ENCODE data around the gene MCOLN1.

The MCOLN1 gene

DNA sequence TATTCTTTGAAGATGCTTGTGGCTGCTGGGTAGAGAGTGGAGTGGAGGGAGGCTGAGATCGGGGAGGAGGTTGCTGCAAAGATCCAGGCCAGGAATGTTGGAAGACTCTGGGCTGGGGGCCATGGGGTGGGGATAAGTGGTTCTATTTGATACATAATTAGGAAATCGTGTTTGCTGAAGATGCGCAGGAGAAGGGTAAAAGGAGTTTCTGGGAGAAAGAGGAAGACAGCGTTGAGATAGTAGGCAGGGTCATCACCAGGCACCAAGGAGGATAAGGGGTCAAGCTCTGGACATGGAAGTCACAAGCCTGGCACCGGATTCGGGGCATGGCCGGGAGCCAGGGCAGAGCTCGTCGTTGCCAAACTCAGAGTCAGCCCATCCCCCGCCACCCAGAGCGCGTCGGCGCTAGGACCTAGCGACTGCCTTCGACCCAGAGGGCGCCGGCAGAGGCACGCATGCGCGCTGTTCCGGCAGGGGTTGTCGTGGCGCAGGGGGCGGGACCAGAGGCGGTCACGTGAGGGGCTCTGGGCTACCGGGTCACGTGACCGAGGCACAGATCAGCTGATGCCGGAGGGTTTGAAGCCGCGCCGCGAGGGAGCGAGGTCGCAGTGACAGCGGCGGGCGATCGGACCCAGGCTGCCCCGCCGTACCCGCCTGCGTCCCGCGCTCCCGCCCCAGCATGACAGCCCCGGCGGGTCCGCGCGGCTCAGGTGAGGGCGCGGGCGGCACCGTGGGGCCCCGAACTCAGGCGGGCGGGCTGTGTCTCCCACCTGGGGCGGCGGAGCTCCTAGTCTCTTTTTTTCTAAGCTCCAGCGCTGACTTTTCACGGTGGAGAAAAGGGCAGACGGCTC lies at the start of gene MCOLN1:
Gene MCOLN1, plus strand, starts transcription at position 553 of the 851 bp plus-strand sequence. Its CDS starts 127 bp downstream, at position 680.
- DNase-seq = peak; percentile 61

DNA sequence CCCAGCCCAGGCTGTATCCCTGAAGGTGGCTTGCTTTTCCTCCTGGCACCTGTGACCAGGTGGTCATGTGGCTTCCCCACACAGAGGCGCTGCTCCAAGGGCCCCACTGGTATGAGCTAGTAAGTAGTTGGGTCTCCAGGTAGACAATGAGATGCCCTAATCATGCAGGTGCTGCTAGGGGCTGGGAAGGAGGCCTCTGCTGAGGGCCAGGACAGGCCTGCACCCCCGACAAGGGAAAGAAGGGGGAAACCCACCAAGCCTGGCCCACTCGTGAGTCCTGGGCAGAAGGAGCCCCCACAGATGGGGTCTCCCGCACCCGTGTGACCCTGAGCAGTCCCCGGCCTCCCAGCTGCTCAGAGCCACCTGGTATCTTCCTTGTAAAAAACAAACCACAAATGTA lies 46.8 kb upstream of the MCOLN1 start:
- no peak for DNase-seq

GRCh38 chr19:7476241-7476640 lies 46.2 kb upstream of the MCOLN1 start:
- DNase-seq = no peak

DNA sequence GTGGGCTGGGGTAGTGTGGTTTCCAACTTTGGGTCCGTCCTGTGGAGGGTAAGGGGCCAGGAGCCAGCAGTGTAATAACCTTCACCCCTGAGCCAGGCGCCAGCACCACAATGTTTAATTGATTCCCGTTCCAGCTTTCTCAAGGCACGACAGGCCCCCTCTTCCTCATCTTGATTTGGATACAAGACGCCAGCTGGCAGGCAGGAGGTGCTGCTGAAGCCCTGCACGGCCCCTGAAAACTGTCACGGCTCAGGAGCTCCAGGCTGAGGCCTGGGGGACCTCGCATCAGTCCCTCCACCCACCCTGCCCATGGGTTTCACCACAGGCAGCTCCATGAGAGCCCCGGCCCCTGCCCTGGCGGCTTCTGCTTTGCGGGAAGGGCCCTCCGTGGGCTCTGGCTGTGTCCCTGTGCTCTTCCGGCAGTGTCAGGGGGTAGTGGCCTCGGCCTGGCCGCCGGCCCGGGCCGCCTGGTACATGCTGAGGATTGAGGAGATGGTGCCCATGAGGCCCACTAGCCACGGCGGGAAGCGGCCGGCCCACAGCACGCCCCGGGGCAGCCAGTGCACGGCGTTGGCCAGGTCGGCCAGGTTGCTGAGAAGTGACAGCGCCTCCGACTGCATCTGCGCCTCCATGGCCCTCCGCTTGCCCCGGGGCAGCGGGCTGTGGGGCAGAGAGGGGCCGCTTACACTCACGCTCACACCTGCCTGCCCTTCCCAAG lies 45.5 kb upstream of the MCOLN1 start:
- DNase-seq = no peak

DNA sequence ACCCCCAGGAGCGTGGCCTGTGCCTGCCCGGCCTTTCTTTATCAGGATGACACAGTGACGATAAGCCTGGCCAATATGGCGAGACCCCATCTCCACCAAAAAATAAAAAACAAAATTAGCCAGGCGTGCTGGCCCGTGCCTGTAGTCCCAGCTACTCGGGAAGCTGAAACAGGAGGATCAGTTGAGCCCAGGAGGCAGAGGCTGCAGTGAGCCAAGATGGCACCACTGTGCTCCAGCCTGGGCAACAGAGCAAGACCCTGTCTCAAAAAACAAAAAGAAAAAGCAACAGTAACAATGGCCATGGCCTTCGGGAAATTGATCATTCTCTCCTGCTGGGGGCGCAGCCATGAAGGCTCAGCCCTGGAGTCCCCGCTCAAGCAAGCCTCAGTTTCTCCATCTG lies 44.7 kb upstream of the MCOLN1 start:
- DNase-seq = no peak

DNA sequence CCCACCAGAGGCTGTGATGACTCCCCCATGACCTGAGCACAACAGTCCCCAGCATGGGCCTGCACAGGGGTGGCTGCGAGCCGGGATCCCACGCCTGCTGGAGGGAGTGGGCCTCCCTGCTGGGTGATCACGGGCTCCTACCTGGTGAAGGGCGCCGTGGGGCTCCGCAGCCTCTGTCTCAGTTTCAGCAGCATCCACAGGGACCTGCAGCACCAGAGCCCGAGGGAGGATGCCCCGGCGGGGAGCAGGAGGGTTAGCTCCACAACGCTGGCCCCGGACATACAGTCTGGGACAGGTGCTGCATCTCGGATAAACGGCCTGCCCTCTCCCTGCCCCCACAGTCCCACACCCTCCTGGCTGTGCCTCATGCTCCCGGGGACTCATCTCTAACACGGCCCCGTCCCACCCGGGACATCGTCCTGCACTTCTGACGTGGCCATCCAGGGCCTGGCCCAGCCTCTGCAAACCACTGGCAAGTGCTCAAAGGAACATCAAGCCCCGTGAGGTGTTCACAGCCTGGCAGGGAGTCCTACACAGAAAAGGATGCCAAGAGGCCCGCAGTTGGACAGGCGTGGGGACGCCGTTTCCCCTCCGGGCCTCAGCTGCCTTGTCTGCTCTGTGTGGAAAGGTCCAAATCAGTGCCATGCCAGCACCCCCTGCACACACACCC lies 44.1 kb upstream of the MCOLN1 start:
- DNase-seq = no peak

GRCh38 chr19:7478843-7479227 lies 43.6 kb upstream of the MCOLN1 start:
- no peak for DNase-seq

- DNase-seq = no peak
These were observed 42.0 kb upstream of the MCOLN1 start for GRCh38 chr19:7480222-7480969.

GRCh38 chr19:7480970-7481255 lies 41.5 kb upstream of the MCOLN1 start:
- DNase-seq = no peak

DNA sequence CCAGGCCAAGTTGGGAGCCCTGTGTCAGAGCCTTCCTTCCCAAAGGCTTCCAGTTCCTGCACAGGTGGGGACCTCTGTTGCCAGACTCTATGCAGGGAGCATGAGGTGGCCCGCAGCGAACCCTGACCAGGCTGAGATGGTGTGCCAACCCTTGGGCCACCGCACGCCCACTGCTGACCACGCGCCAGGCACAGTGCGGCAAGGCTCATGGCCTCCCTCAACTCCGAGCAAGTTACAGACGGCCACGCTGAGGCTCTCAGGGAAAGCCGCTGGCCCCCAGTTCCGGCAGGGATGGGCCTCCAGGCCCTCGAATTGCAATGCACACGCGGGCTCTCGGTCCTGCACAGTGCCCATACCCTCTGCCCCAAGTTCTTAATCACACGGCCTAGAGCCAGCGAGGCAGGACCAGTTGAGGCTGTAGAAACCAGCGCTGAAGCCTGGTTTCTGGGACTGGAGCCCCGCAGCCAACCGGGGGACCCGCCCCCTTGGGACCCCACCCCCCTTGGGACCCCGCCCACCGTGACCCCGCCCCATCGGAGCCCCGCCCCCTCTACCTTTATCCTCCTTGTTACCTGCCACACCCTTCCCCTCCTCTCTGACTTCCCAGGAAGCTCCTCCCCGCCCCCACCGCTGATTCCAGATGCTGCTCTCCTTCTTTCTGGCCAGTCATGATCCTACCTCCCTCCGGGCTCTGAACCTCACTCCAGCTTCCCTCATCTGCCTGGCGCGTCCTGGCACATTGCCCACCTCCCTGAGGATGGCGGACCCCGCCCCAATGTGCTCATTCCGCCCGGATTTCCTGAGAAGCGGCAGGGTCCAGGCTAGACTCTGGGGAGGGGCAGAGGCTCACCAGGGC lies 39.6 kb upstream of the MCOLN1 start:
- DNase-seq = no peak

DNA sequence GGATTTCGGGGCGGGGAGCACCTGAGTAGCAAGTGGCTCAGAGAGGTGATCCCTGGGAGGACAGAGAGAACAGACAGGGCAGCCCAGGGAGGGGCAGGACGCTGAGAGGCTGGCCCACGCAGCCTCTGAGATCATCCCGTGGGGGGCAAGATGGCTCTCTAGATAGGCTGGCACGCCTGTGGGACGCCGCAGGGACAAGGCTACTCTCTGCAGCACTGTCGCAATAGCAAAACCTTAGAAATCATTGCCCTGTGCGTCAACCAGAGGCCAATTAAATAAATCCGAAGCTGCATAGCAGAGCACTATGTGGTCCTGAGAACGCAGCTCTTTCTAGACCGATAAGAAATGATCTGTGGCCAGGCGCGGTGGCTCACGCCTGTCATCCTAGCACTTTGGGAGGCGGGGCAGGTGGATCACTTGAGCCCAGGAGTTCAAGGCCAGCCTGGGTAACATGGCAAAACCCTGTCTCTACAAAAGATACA lies 38.7 kb upstream of the MCOLN1 start:
- no peak for DNase-seq

DNA sequence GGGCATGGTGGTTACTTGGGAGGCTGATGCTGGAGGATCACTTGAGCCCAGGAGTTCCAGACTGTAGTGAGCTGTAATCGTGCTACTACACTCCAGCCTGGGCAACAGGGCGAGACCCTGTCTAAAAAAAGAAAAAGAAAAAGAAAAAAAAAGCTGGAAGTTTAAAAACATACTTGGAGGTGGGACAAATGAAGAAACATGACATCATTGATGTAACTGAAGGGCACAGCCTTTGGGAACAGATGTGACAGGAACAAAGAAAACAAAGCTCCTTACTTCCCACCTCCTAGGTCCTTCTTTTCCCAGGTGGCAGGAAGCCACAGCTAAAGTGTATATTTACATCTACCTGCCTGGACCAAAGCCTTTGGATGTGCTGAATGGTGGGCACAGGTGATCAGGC lies 35.5 kb upstream of the MCOLN1 start:
- DNase-seq = no peak

- DNase-seq = peak; percentile 6
These were observed 33.6 kb upstream of the MCOLN1 start, which contains the start of gene PEX11G for GRCh38 chr19:7488736-7489353. Gene PEX11G, minus strand, starts transcription at chr19:7489035. Its CDS starts 25 bp downstream, at chr19:7489010.

GRCh38 chr19:7489609-7490044 lies 32.8 kb upstream of the MCOLN1 start:
- no peak for DNase-seq

GRCh38 chr19:7492142-7492541 lies 30.3 kb upstream of the MCOLN1 start:
- no peak for DNase-seq

DNA sequence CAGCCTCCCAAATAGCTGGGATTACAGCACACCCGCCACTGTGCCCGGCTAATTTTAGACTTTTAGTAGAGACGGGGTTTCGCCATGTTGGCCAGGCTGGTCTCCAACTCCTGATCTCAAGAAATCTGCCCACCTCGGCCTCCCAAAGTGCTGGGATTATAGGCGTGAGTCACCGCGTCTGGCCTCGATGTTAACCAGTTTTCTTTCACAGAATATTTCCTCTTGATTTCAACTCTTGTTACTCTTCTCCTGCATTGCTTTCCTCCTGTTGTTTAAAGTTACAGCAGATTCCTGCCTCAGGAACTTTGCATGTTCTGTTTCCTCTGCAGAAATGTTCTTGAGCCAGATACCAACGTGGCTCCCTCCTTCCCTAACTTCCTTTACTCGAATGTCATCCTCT lies 29.9 kb upstream of the MCOLN1 start:
- no peak for DNase-seq

DNA sequence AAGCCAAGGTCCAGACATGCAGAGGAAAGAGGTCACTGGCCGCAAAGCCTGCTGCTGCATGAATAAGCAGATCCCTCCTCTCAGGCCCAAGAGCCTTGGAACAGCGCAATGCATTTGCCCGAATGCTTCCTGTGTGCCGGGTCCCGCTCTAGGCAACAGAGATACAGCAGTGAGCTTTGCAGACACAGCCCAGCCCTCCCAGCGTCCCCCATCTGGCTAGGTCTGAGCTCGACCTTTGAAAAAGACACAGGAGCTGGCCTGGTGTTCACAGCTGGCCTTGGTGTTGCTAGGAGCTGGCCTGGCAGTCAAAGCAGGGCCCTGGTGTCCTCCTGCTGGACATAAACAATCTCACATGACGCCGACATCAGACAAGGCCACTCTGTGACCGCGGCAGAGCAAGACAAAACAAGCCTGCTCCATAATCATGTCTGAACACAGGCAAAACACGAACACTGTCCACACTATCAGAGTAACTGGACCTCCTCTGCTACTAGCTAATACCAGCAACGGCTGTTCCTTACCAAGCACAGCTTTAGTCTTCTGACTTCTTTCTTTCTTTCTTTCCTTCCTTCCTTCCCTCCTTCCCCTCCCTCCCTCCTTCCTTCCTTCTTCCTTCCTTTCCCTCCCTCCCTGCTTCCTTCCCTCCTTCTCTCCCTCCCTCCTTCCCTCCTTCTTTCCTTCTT lies 27.9 kb upstream of the MCOLN1 start:
- DNase-seq = no peak

GRCh38 chr19:7497292-7497691 lies 25.1 kb upstream of the MCOLN1 start:
- DNase-seq = no peak

GRCh38 chr19:7500811-7501450 lies 21.5 kb upstream of the MCOLN1 start:
- peak; percentile 46 for DNase-seq

- DNase-seq = no peak
These were observed 19.9 kb upstream of the MCOLN1 start for GRCh38 chr19:7502552-7502951.

Measured in NCI-H526 treated with DMSO at 0.1 percent for 48 hours (cell line).